Mucosa of descending colon (tissue), 3 donors: ENCODE measurements around the gene HBS1L. TPM values are rescaled to one million over a fixed set of nuclear protein-coding genes. Genes with fewer than 3 reads are reported as not detected.

Experiments used
- ATAC-seq: fragments of 200-7000 bp; cut with Tn5 transposase; one replicate; pipeline ENCODE4 v1.9.1; 2020; ENCODE audit warnings: mild to moderate bottlenecking, moderate library complexity
- DNase-seq, 3 donors: peaks; one replicate each; pipeline ENCODE4 v3.0.0-alpha.2; 2020
- H3K36me3 ChIP-seq: fragments of 200-600 bp; one replicate; pipeline ENCODE4 v1.8.0; 2021; ENCODE audit warnings: low read depth, mild to moderate bottlenecking
- H3K4me1 ChIP-seq: fragments of 200-600 bp; one replicate; pipeline ENCODE4 v1.8.0; 2021; ENCODE audit warnings: low read depth, mild to moderate bottlenecking
- H3K4me3 ChIP-seq: fragments of 200-600 bp; one replicate; pipeline ENCODE4 v1.8.0; 2021; ENCODE audit warnings: mild to moderate bottlenecking
- H3K9me3 ChIP-seq: fragments of 200-600 bp; one replicate; pipeline ENCODE4 v1.8.0; 2021; ENCODE audit warnings: mild to moderate bottlenecking
- CTCF ChIP-seq: fragments of 200-600 bp; IDR thresholded peaks from one replicate; pipeline ENCODE4 v1.8.0; 2022; ENCODE audit warnings: antibody characterized with exemption, mild to moderate bottlenecking
- intact Hi-C, 2 donors: fragments of 100-400 bp; cut with DNase I in 1 of 2; cut with micrococcal nuclease in 1 of 2; formaldehyde crosslinking; loops; one replicate each; pipeline versions ENCODE4 v1.11.0 to v1.11.1; 2022; cut with DNase I, micrococcal nuclease
- total RNA-seq, 3 donors: library from RNA; stranded (reverse); fragmentation: NEBNext Ultra II Directional in 2 of 3; extraction: Animal tissue kit (Norgen Biotek cat#: 25700) in 2 of 3; gene quantifications; one replicate each; pipeline versions ENCODE4 v1.2.1 to v1.2.4, GENCODE V29; 2021 to 2023
- donor health status: DM: no; HTN: no; CAD: no; lungs with moderate emphysema.
- donor health status: DM: no; HTN: no; CAD: no.
- donor health status: DM: no; HTN: yes; CAD: no.

The HBS1L gene
- total RNA-seq, 3 donors from 2014 or later: 43.0 to 68.6 (median 51.3) TPM

GRCh38 chr6:134974370-134974769 is 80.3 kb downstream of the HBS1L start:
- ATAC-seq (no peak), DNase-seq (no peak)
- H3K36me3 ChIP-seq: no peaks in the 10 kb centered on the region

GRCh38 chr6:134967711-134968110 is 86.9 kb downstream of the HBS1L start:
- H3K4me3 ChIP-seq: no peak overlapping the region
- no peaks in the 10 kb centered on the region for H3K9me3 ChIP-seq
- no peak for DNase-seq
- TF ChIP-seq CTCF: no peak
- H3K36me3 ChIP-seq: no peaks in the 10 kb centered on the region
- intact Hi-C loops: no loop called here
- ATAC-seq: no peak
- no peaks in the 10 kb centered on the region for H3K4me1 ChIP-seq

More at GRCh38 chr6:134974370-134974769, 80.3 kb downstream of the HBS1L start:
- Histone ChIP-seq H3K4me3 (no peak overlapping the region), H3K9me3 (no peaks in the 10 kb centered on the region), H3K4me1 (no peaks in the 10 kb centered on the region)
- intact Hi-C loops: no loop called here
- no peak for TF ChIP-seq CTCF

GRCh38 chr6:134964451-134965203 is 90.0 kb downstream of the HBS1L start:
- no peak for DNase-seq
- H3K36me3 ChIP-seq: no peaks in the 10 kb centered on the region
- intact Hi-C loops: no loop called here
- H3K4me1 ChIP-seq: no peaks in the 10 kb centered on the region
- H3K4me3 ChIP-seq: no peak overlapping the region
- TF ChIP-seq CTCF: no peak
- ATAC-seq: no peak
- peaks cover 3% of the 10 kb centered on the region for H3K9me3 ChIP-seq

- no peak for TF ChIP-seq CTCF
- Histone ChIP-seq H3K4me1 (no peaks in the 10 kb centered on the region), H3K36me3 (no peaks in the 10 kb centered on the region), H3K4me3 (no peak overlapping the region), H3K9me3 (peaks cover 3% of the 10 kb centered on the region)
- no peak for DNase-seq
- no peak for ATAC-seq
- intact Hi-C loops: no loop called here
Measured at GRCh38 chr6:134962421-134962820, 92.2 kb downstream of the HBS1L start.

- H3K36me3 ChIP-seq: no peaks in the 10 kb centered on the region
Measured at GRCh38 chr6:134961366-134961765, 93.3 kb downstream of the HBS1L start.

More at GRCh38 chr6:134961366-134961765, 93.3 kb downstream of the HBS1L start:
- Histone ChIP-seq H3K4me1 (no peaks in the 10 kb centered on the region), H3K4me3 (no peak overlapping the region), H3K9me3 (peaks cover 3% of the 10 kb centered on the region)
- TF ChIP-seq CTCF: no peak
- DNase-seq (no peak), ATAC-seq (no peak)
- intact Hi-C loops: no loop called here
